Measurements from ENCODE around the gene ZIK1. TPM values are rescaled to one million over a fixed set of nuclear protein-coding genes. Genes with fewer than 3 reads are reported as not detected.

Gene ZIK1
- total RNA-seq = 10 to 100 TPM in 1 of 2 donors, 1 to 10 TPM in 1; 5.4 to 29.2 TPM

- H3K27me3 ChIP-seq (replicated peaks; ENCODE audit: insufficient read depth) = no peaks in the 10 kb centered on the region
- peaks cover 11% of the 10 kb centered on the region for H3K36me3 ChIP-seq
- peaks cover 27% of the 10 kb centered on the region for H3K9me3 ChIP-seq
- TF ChIP-seq CTCF (IDR thresholded peaks at IDR 0.05) = no peak
- peaks cover 5 to 15% of the 10 kb centered on the region in 2 donors for H3K4me1 ChIP-seq (ENCODE audit: control insufficient read depth in 1 of 2, low read depth in 2 of 2)
- DNase-seq (ENCODE audit: low spot score) (peak; percentile 43), ATAC-seq (ENCODE audit: insufficient number of reproducible peaks, low FRiP score, low read depth) (peak; percentile 35)
- H3K27ac ChIP-seq = no peak within 1 kb of the TSS
- H3K4me3 ChIP-seq = peak within 1 kb of the TSS; percentile 72
Observed at GRCh38 chr19:57583521-57584416, at the start of gene ZIK1. ZIK1 (plus strand) TSS chr19:57584145; CDS start chr19:57584357, 212 bp downstream.

- ATAC-seq (ENCODE audit: insufficient number of reproducible peaks, low FRiP score, low read depth) = no peak
- Histone ChIP-seq H3K27ac (no peak overlapping the region), H3K27me3 (replicated peaks; ENCODE audit: insufficient read depth) (no peaks in the 10 kb centered on the region), H3K9me3 (peaks cover 100% of the 10 kb centered on the region), H3K4me1 (ENCODE audit: control insufficient read depth in 1 of 2, low read depth in 2 of 2) (no peaks in the 10 kb centered on the region), H3K4me3 (peak overlapping the region; percentile 14), H3K36me3 (peaks cover 91% of the 10 kb centered on the region)
- TF ChIP-seq CTCF (IDR thresholded peaks at IDR 0.05) = no peak
- no peak for DNase-seq (ENCODE audit: low spot score)
Observed at GRCh38 chr19:57537953-57538547, 45.9 kb upstream of the ZIK1 start.

- no peak for TF ChIP-seq CTCF (IDR thresholded peaks at IDR 0.05)
- no peak overlapping the region for H3K4me3 ChIP-seq
- H3K9me3 ChIP-seq = peaks cover 100% of the 10 kb centered on the region
- H3K36me3 ChIP-seq = peaks cover 93% of the 10 kb centered on the region
- H3K27me3 ChIP-seq (replicated peaks; ENCODE audit: insufficient read depth) = no peaks in the 10 kb centered on the region
- DNase-seq (ENCODE audit: low spot score) (no peak), ATAC-seq (ENCODE audit: insufficient number of reproducible peaks, low FRiP score, low read depth) (no peak)
- H3K27ac ChIP-seq = no peak overlapping the region
- H3K4me1 ChIP-seq (ENCODE audit: control insufficient read depth in 1 of 2, low read depth in 2 of 2) = no peaks in the 10 kb centered on the region
Observed at GRCh38 chr19:57546513-57546912, 37.4 kb upstream of the ZIK1 start.

- H3K4me3 ChIP-seq = no peak overlapping the region
- no peaks in the 10 kb centered on the region for H3K4me1 ChIP-seq (ENCODE audit: control insufficient read depth in 1 of 2, low read depth in 2 of 2)
- ATAC-seq (ENCODE audit: insufficient number of reproducible peaks, low FRiP score, low read depth) (no peak), DNase-seq (ENCODE audit: low spot score) (no peak)
- TF ChIP-seq CTCF (IDR thresholded peaks at IDR 0.05) = no peak
- peaks cover 89% of the 10 kb centered on the region for H3K36me3 ChIP-seq
- H3K27me3 ChIP-seq (replicated peaks; ENCODE audit: insufficient read depth) = no peaks in the 10 kb centered on the region
- no peak overlapping the region for H3K27ac ChIP-seq
- peaks cover 84% of the 10 kb centered on the region for H3K9me3 ChIP-seq
Observed at GRCh38 chr19:57552432-57552831, 31.5 kb upstream of the ZIK1 start.

GRCh38 chr19:57557659-57558058, 26.3 kb upstream of the ZIK1 start:
- no peaks in the 10 kb centered on the region for H3K27me3 ChIP-seq (replicated peaks; ENCODE audit: insufficient read depth)
- H3K4me1 ChIP-seq (ENCODE audit: control insufficient read depth in 1 of 2, low read depth in 2 of 2) = peaks cover 5 to 20% of the 10 kb centered on the region in 2 donors
- H3K27ac ChIP-seq = no peak overlapping the region
- peaks cover 32% of the 10 kb centered on the region for H3K9me3 ChIP-seq
- ATAC-seq (ENCODE audit: insufficient number of reproducible peaks, low FRiP score, low read depth) (no peak), DNase-seq (ENCODE audit: low spot score) (no peak)
- no peak for TF ChIP-seq CTCF (IDR thresholded peaks at IDR 0.05)
- peaks cover 39% of the 10 kb centered on the region for H3K36me3 ChIP-seq
- no peak overlapping the region for H3K4me3 ChIP-seq

Measured in thoracic aorta (tissue), 2 donors.